Memory B cell (primary cell): ENCODE results near the gene TMEM109.

ENCODE experiments used
- ATAC-seq: fragments of 150-1000 bp; cut with Tn5 transposase; 2 replicates; pipeline ENCODE4 v1.10.0; 2021; ENCODE audit warnings: low read depth, mild to moderate bottlenecking, moderate library complexity
- DNase-seq, 2 donors: peaks; one replicate each; pipeline ENCODE4 v3.0.0; 2022; ENCODE audit warnings: low spot score in 2 of 2
- H3K27ac Mint-ChIP-seq: one replicate; pipeline ENCODE4 v1.8.0; 2022; ENCODE audit warnings: mild to moderate bottlenecking, moderate library complexity, mixed read lengths
- H3K27me3 Mint-ChIP-seq: one replicate; pipeline ENCODE4 v1.8.0; 2022; ENCODE audit warnings: mixed read lengths
- H3K36me3 Mint-ChIP-seq: one replicate; pipeline ENCODE4 v1.8.0; 2022; ENCODE audit warnings: mild to moderate bottlenecking, mixed read lengths
- H3K4me1 Mint-ChIP-seq: one replicate; pipeline ENCODE4 v1.8.0; 2022; ENCODE audit warnings: mixed read lengths
- H3K4me3 Mint-ChIP-seq: one replicate; pipeline ENCODE4 v1.8.0; 2022; ENCODE audit warnings: mild to moderate bottlenecking, moderate library complexity, mixed read lengths
- H3K9me3 Mint-ChIP-seq: one replicate; pipeline ENCODE4 v1.8.0; 2022; ENCODE audit warnings: mixed read lengths

Gene TMEM109

GRCh38 chr11:60942970-60943565 lies 29.1 kb downstream of the TMEM109 start:
- H3K27me3 Mint-ChIP-seq, result no peaks in the 10 kb centered on the region
- H3K36me3 Mint-ChIP-seq, result peaks cover 43% of the 10 kb centered on the region
- ATAC-seq (no peak), DNase-seq (no peak)
- H3K4me3 Mint-ChIP-seq, result no peak overlapping the region
- peak overlapping the region; percentile 20 for H3K27ac Mint-ChIP-seq
- H3K9me3 Mint-ChIP-seq, result no peaks in the 10 kb centered on the region
- H3K4me1 Mint-ChIP-seq, result peaks cover 43% of the 10 kb centered on the region

- Mint-ChIP-seq H3K36me3 (peaks cover 30% of the 10 kb centered on the region), H3K4me1 (peaks cover 53% of the 10 kb centered on the region), H3K4me3 (no peak overlapping the region), H3K27me3 (no peaks in the 10 kb centered on the region), H3K9me3 (no peaks in the 10 kb centered on the region), H3K27ac (peak overlapping the region; percentile 53)
- DNase-seq (no peak), ATAC-seq (peak; percentile 71)
Measured at GRCh38 chr11:60944490-60945294, 30.7 kb downstream of the TMEM109 start.

- Mint-ChIP-seq H3K4me1 (peaks cover 55% of the 10 kb centered on the region), H3K27ac (peak overlapping the region; percentile 53), H3K36me3 (peaks cover 29% of the 10 kb centered on the region), H3K9me3 (no peaks in the 10 kb centered on the region), H3K27me3 (no peaks in the 10 kb centered on the region), H3K4me3 (no peak overlapping the region)
- ATAC-seq, result no peak
- no peak for DNase-seq
Measured at GRCh38 chr11:60945295-60945667, 31.3 kb downstream of the TMEM109 start.

DNA sequence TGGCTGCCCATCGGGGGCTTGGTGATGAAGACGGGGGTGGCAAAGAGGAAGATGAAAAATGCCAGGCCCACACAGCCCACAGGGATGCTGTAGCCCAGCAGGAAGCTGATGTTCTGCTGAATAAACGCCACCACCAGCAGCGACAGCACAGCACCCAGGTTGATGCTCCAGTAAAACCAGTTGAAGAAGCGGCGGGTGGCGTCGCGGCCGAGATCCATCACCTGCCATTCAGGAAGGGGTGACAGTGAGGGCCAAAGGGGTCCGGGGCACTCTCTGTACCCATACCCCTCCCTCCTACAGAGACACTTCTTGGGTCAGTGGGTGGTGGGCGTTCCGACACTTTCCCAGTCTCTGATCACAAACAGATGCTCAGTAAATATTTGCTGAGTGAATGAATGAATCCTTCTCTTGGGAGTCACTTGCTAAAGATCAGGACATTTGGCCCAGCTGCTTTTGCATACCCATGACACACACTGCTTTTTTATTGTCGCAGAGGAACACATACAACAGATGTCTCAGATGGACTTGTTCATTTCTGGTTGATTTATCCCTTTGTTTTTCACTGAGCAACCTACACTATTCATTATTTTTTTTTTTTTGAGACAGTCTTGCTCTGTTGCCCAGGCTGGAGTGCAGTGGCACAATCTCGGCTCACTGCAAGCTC lies 32.8 kb downstream of the TMEM109 start:
- ATAC-seq, result no peak
- Mint-ChIP-seq H3K9me3 (no peaks in the 10 kb centered on the region), H3K36me3 (peaks cover 22% of the 10 kb centered on the region), H3K27ac (peak overlapping the region; percentile 1), H3K4me3 (no peak overlapping the region), H3K4me1 (peaks cover 49% of the 10 kb centered on the region), H3K27me3 (no peaks in the 10 kb centered on the region)
- DNase-seq, result no peak

DNA sequence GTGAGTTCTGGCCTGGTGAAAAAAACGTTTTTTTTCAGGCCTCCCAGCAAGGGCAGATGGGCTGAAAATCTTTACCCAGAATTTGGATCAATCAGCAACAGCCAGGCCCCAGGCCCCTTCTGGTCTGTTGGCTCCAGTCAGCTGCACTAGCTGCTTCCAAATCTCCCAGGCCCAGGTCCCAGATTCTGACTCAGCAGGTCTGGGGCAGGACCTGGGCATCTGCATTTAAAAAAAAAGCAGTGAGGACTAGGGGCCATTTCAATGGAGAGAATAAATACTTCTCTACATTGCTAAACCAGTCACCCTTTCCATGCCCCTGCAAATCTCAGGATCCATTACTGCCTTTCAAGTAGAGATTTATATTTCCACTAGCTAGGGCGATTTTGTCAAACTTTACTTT lies 33.7 kb downstream of the TMEM109 start:
- H3K4me1 Mint-ChIP-seq, result peaks cover 49% of the 10 kb centered on the region
- no peak overlapping the region for H3K27ac Mint-ChIP-seq
- ATAC-seq (no peak), DNase-seq (no peak)
- H3K9me3 Mint-ChIP-seq, result no peaks in the 10 kb centered on the region
- H3K27me3 Mint-ChIP-seq, result no peaks in the 10 kb centered on the region
- H3K36me3 Mint-ChIP-seq, result peaks cover 24% of the 10 kb centered on the region
- H3K4me3 Mint-ChIP-seq, result no peak overlapping the region

DNA sequence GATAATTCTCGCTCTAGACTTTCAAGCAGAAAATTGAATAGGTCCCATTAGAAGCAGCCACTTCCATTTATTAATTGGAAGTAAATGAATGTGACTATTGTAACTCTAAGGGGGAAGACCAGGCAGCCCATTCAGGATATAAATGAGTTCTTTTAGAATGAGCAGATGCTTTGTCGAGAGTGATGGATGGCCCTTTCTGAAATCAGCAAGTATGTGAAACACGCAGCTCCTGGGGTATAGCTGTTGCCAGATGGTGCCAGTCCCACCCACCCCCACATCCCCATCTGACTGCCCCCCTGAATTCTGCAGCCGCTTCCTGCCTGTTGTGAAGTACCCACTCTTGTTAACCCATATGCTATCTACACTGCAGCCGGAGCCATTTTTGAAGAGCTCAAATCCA lies 34.3 kb downstream of the TMEM109 start:
- Mint-ChIP-seq H3K9me3 (no peaks in the 10 kb centered on the region), H3K4me1 (peaks cover 51% of the 10 kb centered on the region), H3K4me3 (peak overlapping the region; percentile 83), H3K36me3 (peaks cover 24% of the 10 kb centered on the region), H3K27me3 (no peaks in the 10 kb centered on the region), H3K27ac (peak overlapping the region; percentile 93)
- no peak for DNase-seq
- ATAC-seq, result no peak

GRCh38 chr11:60950024-60950423 lies 36.1 kb downstream of the TMEM109 start:
- ATAC-seq, result no peak
- DNase-seq, result no peak
- no peaks in the 10 kb centered on the region for H3K27me3 Mint-ChIP-seq
- H3K4me3 Mint-ChIP-seq, result peak overlapping the region; percentile 97
- H3K9me3 Mint-ChIP-seq, result no peaks in the 10 kb centered on the region
- H3K27ac Mint-ChIP-seq, result peak overlapping the region; percentile 98
- peaks cover 14% of the 10 kb centered on the region for H3K36me3 Mint-ChIP-seq
- H3K4me1 Mint-ChIP-seq, result peaks cover 50% of the 10 kb centered on the region

GRCh38 chr11:60950933-60951605 lies 37.1 kb downstream of the TMEM109 start:
- no peaks in the 10 kb centered on the region for H3K27me3 Mint-ChIP-seq
- peaks cover 8% of the 10 kb centered on the region for H3K36me3 Mint-ChIP-seq
- H3K4me3 Mint-ChIP-seq, result peak overlapping the region; percentile 97
- DNase-seq (peak; percentile 25 to 48), ATAC-seq (peak; percentile 25)
- peaks cover 48% of the 10 kb centered on the region for H3K4me1 Mint-ChIP-seq
- no peaks in the 10 kb centered on the region for H3K9me3 Mint-ChIP-seq
- H3K27ac Mint-ChIP-seq, result peak overlapping the region; percentile 98

DNA sequence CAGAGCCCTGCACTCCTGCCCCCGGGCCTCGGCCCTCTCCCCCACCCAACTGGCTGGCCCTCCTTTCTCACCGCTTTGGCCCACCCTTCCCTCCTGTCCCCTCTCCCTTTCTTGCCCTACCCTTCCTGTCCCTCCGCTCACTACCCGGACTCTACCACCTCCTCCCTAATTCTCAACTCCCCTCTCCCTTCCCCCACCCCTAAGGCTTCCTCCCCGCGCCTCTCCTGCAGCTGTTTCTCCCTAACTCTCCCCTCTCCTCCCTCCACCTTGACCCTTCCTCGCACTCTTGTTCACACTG lies 37.6 kb downstream of the TMEM109 start:
- Mint-ChIP-seq H3K4me3 (peak overlapping the region; percentile 97), H3K36me3 (peaks cover 4% of the 10 kb centered on the region), H3K27me3 (no peaks in the 10 kb centered on the region), H3K9me3 (no peaks in the 10 kb centered on the region), H3K4me1 (peaks cover 44% of the 10 kb centered on the region), H3K27ac (peak overlapping the region; percentile 98)
- no peak for DNase-seq
- peak; percentile 3 for ATAC-seq

DNA sequence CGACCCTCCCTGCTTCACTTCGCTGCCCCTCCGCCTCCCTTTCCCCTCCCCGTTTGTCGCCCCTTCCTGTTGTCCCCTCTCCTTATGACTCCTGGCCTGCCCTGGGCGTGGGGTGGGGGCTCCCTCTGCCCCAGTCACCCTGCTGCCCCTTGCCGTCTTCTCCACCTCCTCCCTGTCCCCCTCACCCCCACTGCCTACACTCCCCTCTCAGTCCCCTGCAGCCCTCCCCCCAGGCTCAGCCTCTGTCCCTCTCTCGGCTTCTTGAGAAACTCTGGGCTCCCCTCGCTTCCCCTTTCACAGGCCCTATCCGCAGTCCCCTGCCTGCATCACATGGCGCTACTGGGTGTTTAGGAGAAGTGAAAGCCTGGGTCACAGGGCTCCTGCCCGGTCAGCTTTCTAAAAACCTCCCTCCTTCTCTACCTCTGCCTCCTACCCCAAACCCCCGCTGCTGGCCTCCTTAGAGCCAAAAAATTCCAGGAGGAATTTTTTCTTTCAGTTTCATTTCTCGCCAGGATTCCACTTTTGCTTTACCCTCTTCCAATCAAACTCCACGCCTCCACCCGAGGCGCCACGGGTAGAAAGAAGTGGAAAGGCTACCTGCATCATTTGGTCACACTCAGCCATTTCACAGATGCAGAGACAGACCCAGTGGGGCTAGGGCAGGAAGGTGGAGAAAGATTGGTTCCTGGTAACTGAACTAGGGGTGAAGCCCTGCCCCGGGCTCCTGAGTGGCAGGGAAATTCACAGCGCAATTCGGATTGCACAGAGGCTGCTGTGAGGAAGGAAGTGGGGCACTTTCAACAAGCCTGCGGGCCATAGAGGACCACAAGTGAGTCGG lies 38.2 kb downstream of the TMEM109 start, which contains the start of gene SLC15A3:
TSS of gene SLC15A3 (minus strand) at position 273 of the 838 bp plus-strand sequence. CDS start 625 bp downstream, outside the sequence.
- H3K36me3 Mint-ChIP-seq, result peaks cover 2% of the 10 kb centered on the region
- H3K4me3 Mint-ChIP-seq, result peak within 1 kb of the TSS; percentile 97
- ATAC-seq, result peak; percentile 83
- H3K27ac Mint-ChIP-seq, result peak within 1 kb of the TSS; percentile 98
- peak; percentile 66 to 77 for DNase-seq
- no peaks in the 10 kb centered on the region for H3K27me3 Mint-ChIP-seq
- no peaks in the 10 kb centered on the region for H3K9me3 Mint-ChIP-seq
- peaks cover 44% of the 10 kb centered on the region for H3K4me1 Mint-ChIP-seq

DNA sequence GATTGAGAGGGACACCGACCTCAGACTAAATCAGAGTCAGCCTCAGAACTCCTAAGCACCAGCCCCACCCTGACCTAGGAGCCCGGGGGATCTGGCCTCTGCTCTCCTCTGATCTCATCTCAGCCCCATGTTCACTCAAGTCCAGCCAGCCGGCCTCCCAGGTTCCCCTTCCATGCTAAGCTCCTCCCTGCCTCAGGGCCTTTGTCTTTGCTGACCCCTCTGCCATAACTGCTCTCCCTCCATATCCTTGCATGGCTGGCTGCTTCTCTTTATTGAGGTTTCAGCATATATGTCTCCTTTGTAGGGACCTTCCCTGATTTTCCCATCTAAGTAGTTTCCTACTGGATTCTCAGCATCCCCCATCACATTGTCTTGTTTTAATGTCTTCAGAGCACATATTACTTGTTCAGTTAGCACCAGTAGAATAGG lies 38.8 kb downstream of the TMEM109 start:
- Mint-ChIP-seq H3K36me3 (peaks cover 2% of the 10 kb centered on the region), H3K27ac (peak overlapping the region; percentile 98), H3K4me3 (peak overlapping the region; percentile 97), H3K9me3 (no peaks in the 10 kb centered on the region), H3K4me1 (peaks cover 44% of the 10 kb centered on the region), H3K27me3 (no peaks in the 10 kb centered on the region)
- no peak for ATAC-seq
- no peak for DNase-seq

GRCh38 chr11:60953781-60954180 lies 39.8 kb downstream of the TMEM109 start:
- peaks cover 40% of the 10 kb centered on the region for H3K4me1 Mint-ChIP-seq
- H3K36me3 Mint-ChIP-seq, result peaks cover 2% of the 10 kb centered on the region
- DNase-seq (no peak), ATAC-seq (peak; percentile 8)
- H3K4me3 Mint-ChIP-seq, result peak overlapping the region; percentile 30
- peak overlapping the region; percentile 98 for H3K27ac Mint-ChIP-seq
- no peaks in the 10 kb centered on the region for H3K9me3 Mint-ChIP-seq
- no peaks in the 10 kb centered on the region for H3K27me3 Mint-ChIP-seq

DNA sequence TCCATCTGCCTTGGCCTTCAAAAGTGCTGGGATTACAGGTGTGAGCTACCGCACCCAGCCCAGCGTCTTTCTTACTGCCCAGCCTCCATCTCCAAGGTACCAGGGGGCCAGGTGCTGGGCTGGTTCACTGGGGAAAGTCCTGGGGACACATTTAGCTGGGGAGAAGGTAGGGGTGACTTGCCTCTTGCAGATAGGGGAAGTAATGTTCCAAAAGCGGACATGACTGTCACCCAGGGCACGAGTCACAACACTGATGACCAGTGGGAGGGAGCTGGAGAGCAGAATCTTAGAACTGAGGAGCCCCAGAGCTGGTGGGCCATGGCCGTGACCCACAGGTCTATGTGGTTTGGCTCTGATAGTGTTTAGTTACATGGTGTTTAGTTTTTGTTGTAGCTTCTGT lies 40.5 kb downstream of the TMEM109 start:
- Mint-ChIP-seq H3K9me3 (no peaks in the 10 kb centered on the region), H3K27me3 (no peaks in the 10 kb centered on the region), H3K36me3 (peaks cover 2% of the 10 kb centered on the region), H3K27ac (peak overlapping the region; percentile 98), H3K4me1 (peaks cover 35% of the 10 kb centered on the region), H3K4me3 (no peak overlapping the region)
- DNase-seq (peak in 1 of 2 donors; percentile 27), ATAC-seq (peak; percentile 31)
